Endothelial cell of hepatic sinusoid (primary cell): ENCODE measurements around the gene SPART.

Experiments used
- in situ Hi-C: cut with HindIII; loops from 2 replicates; pipeline ENCODE4 v1.10.0; 2017; ENCODE audit warnings: low sequenced_read_pairs

Gene SPART, protein sequence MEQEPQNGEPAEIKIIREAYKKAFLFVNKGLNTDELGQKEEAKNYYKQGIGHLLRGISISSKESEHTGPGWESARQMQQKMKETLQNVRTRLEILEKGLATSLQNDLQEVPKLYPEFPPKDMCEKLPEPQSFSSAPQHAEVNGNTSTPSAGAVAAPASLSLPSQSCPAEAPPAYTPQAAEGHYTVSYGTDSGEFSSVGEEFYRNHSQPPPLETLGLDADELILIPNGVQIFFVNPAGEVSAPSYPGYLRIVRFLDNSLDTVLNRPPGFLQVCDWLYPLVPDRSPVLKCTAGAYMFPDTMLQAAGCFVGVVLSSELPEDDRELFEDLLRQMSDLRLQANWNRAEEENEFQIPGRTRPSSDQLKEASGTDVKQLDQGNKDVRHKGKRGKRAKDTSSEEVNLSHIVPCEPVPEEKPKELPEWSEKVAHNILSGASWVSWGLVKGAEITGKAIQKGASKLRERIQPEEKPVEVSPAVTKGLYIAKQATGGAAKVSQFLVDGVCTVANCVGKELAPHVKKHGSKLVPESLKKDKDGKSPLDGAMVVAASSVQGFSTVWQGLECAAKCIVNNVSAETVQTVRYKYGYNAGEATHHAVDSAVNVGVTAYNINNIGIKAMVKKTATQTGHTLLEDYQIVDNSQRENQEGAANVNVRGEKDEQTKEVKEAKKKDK

DNA sequence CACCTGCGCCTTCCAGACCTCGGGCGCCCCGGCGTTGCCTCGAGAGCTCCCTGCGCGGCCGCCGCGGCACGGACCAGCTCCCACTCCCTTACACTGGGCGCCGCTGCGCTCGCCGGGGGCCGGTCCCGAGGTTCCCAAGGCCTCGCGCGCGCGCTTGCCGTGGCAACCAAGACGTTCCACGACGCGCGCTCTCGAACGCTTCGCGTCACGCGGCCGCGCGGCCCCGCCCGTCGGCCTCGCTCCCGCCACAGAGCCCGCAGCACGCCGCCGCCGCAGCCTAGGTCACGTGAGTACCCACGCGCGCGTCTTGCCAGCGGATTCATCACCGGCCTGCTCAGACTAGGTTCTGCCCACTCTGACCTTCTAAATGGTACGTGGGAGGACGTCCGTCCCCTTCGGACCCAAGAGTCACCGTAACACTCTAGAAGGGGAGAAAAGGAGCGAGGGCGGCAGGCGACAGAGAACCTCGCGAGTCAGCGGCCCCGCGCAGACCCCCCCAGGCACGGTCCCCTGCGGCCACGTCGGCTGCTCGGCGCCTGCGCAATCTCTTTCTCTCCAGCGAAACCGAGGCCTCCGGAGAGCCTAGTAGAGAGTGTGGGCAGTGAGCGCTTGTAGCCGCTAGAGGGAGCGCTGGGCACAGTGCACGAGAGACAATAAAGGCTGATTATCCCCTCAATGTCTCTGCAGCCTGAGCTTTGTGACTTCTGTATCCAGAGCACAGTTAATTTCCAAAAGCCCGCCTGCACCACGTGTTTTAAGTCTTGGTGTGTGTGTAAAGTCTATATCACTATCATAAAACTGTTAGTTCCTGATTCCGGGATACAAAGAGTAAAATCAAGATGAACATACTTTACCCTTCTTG, at the start of gene SPART:
Gene SPART, minus strand, starts transcription at position 173 of the 862 bp plus-strand sequence. CDS start 10,564 bp downstream, outside the sequence.
- in situ Hi-C loops, result loop anchor here (5.0 kb wide), 1 partner anchor 71 kb away; no protein-coding TSS in a partner anchor

DNA sequence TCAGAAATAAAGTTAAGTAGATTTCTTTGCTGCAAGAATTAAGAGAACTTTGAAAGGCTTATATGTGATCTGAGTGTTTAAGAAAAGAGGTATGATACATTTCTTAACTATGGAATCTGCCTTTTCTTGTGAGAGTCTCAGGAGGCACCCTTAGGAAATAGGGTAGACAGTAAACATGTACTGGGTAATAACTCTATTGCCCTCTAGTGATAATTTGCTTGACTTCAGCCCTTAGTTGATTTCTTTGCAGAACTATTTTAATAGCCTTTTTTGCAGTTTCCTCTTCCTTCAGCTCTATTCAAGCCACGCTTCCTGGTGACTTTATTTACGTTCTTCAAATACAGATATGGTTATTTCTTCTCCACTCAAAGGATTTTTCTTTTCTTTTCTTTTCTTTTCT, 49.1 kb upstream of the SPART start:
- in situ Hi-C loops, result no loop called here

DNA sequence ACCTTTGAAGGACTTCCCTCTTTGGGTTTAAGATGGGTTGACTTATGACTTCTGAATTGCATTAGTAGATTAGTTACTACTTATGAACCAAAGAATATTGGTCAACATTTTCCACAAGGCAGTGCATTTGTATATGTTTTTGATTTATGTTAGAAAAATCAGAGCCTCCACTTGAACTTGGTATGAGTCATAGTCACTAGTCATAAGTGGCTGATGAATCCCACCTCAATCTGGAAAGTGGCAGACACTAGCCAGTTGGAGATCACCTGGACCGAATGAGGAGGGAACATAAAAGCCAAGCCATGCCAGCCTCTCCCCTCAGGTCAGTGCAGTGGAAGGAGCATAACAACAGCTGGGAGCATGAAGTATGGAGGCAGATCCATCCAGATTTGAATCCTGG, 39.3 kb upstream of the SPART start:
- in situ Hi-C loops, result no loop called here

DNA sequence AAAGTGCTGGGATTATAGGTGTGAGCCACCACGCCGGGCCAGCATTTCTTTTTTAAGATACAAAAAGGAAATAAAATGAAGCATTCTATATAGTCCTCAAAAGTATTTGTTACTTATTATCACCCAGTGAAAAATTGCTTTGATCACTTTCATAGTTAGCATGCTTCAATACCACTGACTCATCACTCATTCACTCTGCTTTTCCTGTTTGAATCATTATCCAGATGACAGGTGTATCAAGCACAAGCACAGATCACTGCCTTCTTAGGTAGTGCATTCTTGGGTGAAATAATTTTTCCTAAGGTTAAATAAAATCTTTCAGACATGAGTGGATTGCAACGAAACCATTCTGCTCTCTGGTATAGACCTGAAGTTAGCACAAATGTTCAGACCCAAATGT, 35.8 kb upstream of the SPART start:
- in situ Hi-C loops, result no loop called here

DNA sequence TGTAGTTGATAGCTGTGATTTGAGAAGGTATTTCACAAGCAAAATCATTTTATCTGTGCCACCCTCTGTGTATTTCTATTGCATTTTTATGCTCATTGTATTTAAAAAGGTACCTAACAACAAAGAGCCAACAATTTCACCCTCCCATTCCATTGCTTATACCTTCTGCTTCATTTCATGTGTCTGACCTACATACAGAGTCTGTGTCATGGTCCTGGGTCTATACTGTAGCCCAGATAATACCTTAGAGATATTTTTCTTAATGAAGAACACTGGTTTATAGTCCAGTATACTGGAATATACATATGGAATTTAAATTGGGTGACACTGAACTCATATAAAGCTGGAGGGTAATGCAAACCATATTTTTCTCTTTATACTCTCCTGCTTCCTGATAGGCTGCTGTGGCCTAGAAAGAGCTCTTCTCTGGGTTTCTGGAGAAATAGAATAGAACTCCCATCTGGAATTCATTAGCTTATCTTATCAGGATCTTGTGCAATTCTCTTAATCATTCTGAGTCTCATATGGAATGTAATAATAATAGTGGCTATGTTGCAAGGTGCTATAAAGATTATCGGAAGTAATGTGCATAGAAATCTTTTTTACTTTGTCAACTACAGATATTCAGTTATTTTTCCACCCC, 31.8 kb upstream of the SPART start:
- in situ Hi-C loops, result loop anchor here (5.0 kb wide), 2 partner anchors 51 to 96 kb away; no protein-coding TSS in a partner anchor

DNA sequence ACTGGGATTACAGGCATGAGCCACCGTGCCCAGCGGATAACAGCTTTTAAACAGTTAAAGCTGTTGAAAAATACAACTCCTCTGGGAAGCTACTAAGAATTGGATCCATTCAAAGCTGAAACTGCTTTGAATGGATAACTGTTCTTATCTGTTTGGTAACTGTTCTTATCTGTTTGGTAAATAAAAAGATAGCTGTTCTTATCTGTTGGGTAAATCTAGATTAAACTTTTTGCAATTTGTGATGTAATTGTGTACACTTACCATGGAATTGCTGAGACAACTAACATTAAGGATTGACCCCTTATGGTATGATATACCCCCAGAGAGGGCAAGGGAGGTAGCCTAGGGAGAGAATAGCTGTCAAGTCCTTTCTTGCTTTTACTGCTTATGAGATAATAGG, 27.9 kb upstream of the SPART start:
- in situ Hi-C loops, result no loop called here

DNA sequence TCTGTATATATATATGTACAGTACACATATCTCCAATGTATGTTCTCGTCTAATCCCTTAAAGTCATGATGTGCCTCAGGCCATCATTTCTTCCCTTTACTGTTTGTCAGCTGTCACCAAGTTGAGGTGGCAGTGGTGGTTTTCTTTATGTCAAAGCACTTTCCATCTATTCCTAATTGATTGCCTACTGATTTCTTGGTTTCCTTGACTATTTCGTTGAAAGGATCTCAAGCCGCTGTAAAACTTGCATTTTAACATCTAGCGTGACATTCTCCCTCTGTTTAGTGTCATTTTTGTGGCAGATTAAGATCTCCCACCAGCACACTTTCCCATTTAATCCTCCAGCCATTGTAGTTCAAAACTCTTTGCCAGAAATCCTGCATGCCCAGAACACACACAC, 25.0 kb upstream of the SPART start:
- in situ Hi-C loops, result no loop called here

DNA sequence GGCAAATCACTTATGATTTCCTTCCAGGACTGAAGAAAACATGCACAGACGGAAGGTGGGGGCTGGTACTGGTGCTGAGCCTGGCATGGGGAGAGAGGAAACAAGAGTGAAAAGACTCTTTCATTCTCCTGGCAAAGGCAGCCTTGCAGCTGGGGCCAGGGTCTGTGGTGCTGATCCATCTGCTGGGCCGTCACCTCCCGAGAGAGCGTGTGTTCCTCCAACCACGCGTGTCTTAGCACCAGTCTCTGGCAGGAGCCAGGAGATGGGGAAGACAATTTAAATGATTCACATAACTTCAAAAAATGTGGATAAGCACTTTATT, 23.9 kb upstream of the SPART start:
- in situ Hi-C loops, result no loop called here

DNA sequence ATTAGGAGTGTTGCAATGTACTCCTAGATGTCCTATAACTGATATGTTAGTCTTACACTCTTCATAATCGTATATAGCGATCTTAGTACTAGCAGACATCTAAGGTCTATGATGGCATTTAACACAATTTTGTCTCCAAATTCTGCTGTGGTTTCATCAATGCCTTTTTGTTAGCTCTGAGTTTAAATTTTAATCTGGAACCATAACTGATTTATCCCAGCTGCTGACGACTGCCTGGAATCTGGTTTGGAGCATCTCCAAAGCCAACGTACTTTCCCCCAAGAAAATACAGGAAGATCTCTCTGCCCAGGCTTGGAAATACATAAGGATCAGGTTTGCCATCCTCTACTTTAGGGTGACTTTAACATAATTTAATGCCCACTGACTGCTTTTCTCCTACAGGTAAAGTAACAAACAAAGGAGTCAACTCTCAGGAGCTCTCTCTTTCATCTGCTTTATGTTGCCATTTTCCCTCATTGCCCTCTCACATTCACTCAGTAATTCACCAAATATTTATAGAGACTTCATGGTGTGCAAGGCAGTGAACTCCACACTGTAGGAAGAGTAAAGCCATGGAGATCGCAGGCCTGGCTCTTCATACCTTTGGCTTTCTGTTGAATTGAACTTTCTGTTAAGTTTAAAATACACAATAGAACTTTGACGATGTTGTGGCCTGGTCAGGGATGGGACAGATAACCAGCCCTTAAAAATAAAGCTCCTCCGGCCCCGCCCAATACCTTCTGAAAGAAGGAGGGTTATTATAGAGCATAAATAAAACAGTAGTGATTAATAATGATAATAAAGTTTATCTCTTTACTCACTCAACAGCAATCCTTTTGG, 23.3 kb upstream of the SPART start:
- in situ Hi-C loops, result no loop called here

DNA sequence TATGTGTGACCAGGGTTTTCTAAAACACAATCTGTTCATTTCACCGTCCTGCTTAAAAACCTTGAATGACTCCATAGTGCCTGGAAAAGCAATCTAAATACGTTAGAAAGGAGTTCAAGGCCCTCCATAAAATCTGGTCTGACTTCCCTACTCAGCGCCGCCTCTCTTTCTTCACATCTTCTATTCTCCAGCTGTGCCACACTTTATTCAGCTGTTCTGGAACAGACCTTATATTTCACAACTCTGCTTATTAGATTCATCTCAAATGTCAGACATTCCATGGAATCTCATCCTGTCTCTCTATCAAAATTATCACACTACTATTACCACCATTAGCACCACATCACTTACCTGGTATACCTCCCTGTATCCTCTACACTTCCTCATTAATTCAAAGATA, 19.8 kb upstream of the SPART start:
- in situ Hi-C loops, result no loop called here

DNA sequence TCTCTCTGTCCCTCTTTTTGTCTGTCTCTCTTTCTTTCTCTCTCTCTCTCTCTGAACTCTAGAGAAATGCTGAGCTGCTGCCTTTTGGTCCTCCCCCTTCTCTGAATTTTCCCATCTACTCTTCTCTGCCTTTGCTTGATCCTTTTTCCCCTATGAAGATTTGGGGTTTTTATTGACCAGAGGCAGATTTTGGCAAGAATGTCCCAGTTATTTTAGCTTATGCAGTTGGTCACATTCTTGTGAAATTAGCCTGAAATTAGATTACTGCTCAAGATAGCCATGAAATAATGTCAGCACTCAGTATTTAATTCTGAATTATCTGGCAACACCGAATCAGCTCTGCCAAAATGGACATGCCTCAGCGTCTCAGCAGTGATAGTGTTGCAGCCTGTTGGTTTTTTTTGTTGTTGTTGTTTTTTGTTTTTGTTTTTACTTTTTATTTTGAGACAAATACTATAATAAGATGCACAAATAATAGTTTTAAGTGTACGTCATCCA, 17.2 kb upstream of the SPART start:
- in situ Hi-C loops, result no loop called here

DNA sequence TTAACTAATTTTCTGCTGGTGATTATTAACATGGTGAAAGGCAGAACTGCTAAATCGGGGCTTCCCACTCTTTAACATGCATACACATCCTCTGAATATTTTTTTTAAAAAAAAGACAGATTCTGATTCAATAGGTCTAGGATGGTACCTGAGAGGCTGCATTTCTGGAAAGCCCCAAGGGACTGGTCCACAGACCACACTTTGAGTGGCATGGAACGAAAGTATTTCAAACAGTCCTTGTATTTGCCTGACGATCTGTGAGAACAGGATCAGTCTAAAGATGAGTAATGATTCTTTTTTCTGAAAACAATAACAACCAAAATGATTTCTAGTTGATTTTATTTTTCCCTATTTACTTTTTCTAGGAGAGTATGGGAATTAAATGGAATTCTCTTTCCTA, 16.7 kb upstream of the SPART start:
- in situ Hi-C loops, result no loop called here

DNA sequence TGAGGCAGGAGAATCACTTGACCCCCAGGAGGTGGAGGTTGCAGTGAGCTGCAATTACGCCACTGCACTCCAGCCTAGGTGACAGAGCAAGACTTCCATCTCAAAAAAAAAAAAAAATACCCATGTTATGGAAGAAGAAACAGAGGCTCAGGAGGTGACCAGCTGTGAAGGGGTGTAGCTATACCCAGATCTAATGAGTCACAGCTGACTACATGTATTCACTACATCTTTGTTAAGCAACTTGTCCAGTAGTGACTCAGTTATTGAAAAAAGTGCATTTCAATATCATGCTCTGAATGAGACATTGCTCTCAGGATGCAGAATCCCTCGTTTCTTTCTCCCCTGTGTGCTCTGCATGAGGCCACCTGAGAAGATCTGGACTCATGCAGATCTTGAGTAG, 16.1 kb upstream of the SPART start:
- in situ Hi-C loops, result no loop called here

DNA sequence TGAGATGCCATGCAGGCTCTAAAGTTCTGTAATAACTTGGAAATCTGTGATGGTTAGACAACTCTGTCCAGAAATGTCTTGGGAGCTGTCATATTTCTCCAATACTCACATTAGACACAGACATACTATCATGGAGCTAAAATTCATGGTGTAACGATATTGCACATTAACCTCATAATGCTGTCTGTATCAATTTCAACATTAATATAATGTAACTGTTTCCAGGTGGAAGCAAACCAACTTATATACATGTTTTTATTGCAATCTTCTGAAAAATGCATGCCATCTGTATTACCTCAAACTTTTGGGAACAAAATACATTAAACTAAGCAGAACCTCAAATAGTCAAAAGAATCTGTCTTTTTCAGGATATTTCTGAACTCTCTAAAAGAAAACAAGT, 14.7 kb upstream of the SPART start:
- in situ Hi-C loops, result no loop called here

DNA sequence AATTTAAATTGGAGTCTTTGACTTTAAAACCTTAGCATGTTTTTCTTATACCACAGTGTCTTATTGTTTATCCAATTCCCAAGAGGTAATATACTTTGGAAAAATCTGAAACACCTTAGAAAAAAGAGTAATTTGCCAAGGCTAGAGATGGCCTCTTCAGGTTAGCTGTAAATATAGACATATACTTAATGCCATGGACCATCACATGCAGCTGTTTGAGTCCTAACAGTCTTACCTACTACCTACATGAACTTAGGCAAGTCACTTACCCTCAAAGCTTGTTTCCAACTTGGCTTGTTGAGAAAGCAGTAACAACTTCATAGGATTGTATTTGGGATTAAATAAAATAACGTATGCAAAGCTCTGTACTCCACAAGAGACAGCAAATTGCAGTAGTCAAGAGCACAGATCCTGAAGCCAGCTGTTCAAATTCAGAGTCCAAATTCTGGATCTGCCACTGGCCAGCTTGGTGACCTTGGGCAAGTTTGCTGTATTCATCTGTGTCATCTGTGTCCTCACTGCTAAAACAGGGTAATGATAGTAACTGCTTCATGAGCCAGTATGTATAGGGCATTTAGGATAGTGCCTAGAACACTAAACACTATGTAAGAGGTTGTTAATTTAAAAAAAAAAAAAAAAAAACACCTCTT, 13.2 kb upstream of the SPART start:
- in situ Hi-C loops, result no loop called here

DNA sequence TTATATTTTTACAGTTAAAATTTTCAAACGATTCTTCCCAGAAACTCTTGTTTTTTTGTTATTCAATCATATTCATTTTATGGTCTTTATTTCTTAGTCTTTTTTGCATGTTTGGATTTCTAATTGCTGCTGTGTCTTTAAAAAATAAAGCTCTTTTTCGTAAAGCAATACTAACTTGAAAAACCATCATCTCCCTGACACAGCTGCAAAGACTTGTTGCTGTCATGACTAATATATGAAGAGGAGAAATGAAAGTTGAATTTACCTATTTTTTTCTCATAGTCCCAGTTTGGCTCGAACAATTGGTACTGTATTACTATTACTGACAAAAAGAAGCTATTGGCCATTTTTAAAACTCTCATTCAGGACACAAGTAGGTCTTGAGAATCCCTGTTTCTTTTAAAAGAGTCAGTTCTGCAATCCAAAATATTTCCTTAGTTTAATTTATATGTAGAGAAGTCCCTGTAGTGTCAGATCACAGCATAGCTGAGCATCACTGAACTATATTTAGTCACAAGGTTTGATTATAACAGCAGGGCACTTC, 12.1 kb upstream of the SPART start:
- in situ Hi-C loops, result no loop called here

DNA sequence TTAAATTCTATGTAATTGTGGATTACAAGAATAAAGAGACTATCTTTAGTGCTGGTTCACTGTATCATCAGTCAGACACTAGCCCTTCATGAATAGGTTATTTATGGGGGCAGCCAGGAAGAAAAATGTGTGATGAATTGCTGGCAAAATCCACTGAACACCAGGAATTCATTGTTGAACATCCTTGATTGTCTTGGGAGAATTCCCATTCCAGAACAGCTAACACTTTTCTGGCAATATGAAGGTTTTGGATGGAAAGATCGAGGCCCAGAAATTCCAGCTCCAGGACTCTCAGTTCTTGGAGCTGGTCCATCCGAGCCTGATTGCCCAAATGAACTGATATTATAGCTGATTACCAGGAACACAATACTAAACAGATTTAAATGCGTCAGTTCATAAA, 11.5 kb upstream of the SPART start:
- in situ Hi-C loops, result no loop called here

DNA sequence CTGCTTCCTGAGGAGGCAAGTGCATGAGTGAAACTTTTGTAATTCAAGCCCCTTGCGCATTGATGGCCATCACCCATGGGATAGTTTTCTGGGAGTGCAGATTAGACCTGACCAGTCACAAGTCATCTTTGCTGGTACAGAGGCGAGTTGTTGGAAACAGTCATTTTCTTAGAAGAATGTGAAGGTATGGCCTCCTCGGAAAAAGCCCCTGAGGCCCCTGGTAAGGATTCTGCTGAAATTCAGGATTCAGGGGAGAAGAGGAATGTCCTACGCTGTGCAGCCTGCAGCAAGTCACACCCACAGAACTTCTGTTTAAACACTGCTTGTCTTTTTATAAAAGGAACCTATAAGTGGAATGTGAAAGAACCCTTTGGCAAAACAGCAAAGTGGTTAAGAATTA, 11.0 kb upstream of the SPART start:
- in situ Hi-C loops, result no loop called here

DNA sequence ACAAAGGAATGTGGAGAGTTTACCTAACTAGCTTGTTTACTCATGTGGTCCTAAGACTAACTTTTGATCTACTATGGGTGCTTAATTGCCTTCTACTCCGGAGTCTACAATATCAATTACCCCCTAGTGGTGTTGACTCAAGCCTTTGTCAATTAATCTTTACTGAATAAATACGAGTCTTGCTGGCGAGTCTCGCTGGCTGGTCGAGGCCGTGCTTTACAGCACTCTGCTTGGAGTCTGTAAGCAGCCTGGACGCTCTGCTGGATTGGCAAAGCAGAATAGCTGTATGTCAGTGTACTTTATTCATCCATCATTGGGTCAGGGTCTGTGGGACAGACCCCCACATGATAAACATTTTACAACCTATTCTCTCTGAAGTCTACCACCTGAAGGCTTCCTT, 9.9 kb upstream of the SPART start:
- in situ Hi-C loops, result no loop called here
